SU-DHL-6 (cell line): ENCODE measurements around the gene HMX1.

Experiments used
- H2AFZ ChIP-seq: fragments of 200-600 bp; sonication (generic); 2 replicates; pipeline ENCODE4 v1.6.1; 2014; ENCODE audit warnings: low read depth, mild to moderate bottlenecking, moderate library complexity, mixed read lengths, antibody characterized with exemption, low read length; ENCODE audit not compliant: severe bottlenecking
- H3F3A ChIP-seq: fragments of 200-600 bp; shearing (Covaris generic); 2 replicates; pipeline ENCODE4 v1.6.0; 2016; ENCODE audit warnings: antibody characterized with exemption, mild to moderate bottlenecking; ENCODE audit not compliant: insufficient read depth
- H3K27ac ChIP-seq: fragments of 200-600 bp; sonication (generic); 2 replicates; pipeline ENCODE4 v1.5.1; 2016; ENCODE audit warnings: low read depth, mild to moderate bottlenecking, low read length, moderate library complexity, mixed read lengths
- H3K27me3 ChIP-seq: fragments of 200-600 bp; sonication (generic), shearing (Covaris generic); 2 replicates; pipeline ENCODE4 v1.6.0; 2014; ENCODE audit warnings: mild to moderate bottlenecking, low read length
- H3K36me3 ChIP-seq: fragments of 200-600 bp; sonication (generic); 2 replicates; pipeline ENCODE4 v1.6.1; 2014; ENCODE audit warnings: mild to moderate bottlenecking, low read length, mixed read lengths
- H3K4me2 ChIP-seq: fragments of 300-600, 200-600 bp; shearing (Covaris generic), sonication (generic); 2 replicates; pipeline ENCODE4 v1.6.0; 2014; ENCODE audit warnings: low read length, low read depth, mild to moderate bottlenecking; ENCODE audit not compliant: poor library complexity, severe bottlenecking
- H3K4me3 ChIP-seq: fragments of 200-600 bp; sonication (generic); 2 replicates; pipeline ENCODE4 v1.5.1; 2014; ENCODE audit warnings: antibody characterized with exemption, low read length, mild to moderate bottlenecking, mixed read lengths; ENCODE audit not compliant: insufficient read depth, poor library complexity, severe bottlenecking
- H3K79me2 ChIP-seq: fragments of 200-600 bp; sonication (generic); 2 replicates; pipeline ENCODE4 v1.6.1; 2014; ENCODE audit warnings: mild to moderate bottlenecking, low read length, moderate library complexity; ENCODE audit not compliant: insufficient read depth
- H3K9ac ChIP-seq: fragments of 200-600 bp; sonication (generic); 2 replicates; pipeline ENCODE4 v1.7.0; 2014; ENCODE audit warnings: mild to moderate bottlenecking, low read length
- H3K9me2 ChIP-seq: fragments of 200-600 bp; sonication (generic); replicated peaks from 2 replicates; pipeline ENCODE4 v1.6.1; 2014; ENCODE audit warnings: low read length; ENCODE audit not compliant: insufficient read depth
- H3K9me3 ChIP-seq: fragments of 200-600 bp; sonication (generic); 2 replicates; pipeline ENCODE4 v1.6.1; 2014; ENCODE audit warnings: low read length, mixed read lengths; ENCODE audit not compliant: insufficient read depth
- H4K20me1 ChIP-seq: fragments of 200-600 bp; sonication (generic); 2 replicates; pipeline ENCODE4 v1.6.1; 2014; ENCODE audit warnings: low read depth, mild to moderate bottlenecking, antibody characterized with exemption, low read length, moderate library complexity, mixed read lengths
- EZH2phosphoT487 ChIP-seq: fragments of 200-600 bp; sonication (generic), shearing (Covaris generic); conservative IDR thresholded peaks from 2 replicates; pipeline ENCODE4 v1.6.1; 2018; ENCODE audit warnings: mild to moderate bottlenecking, antibody characterized with exemption, low read length, moderate library complexity, mixed read lengths
- TF ChIP-seq, protein P1 (sequence below): fragments of 200-600 bp; sonication (generic); IDR thresholded peaks from one replicate; pipeline ENCODE4 v1.5.1; 2017; ENCODE audit warnings: antibody characterized with exemption, mild to moderate bottlenecking, low read length, moderate library complexity; ENCODE audit not compliant: insufficient read depth, poor library complexity, severe bottlenecking

Gene HMX1

GRCh38 chr4:8866828-8867623, 4.6 kb downstream of the HMX1 start:
- H3K4me2 ChIP-seq = no peak overlapping the region
- no peaks in the 10 kb centered on the region for H3K36me3 ChIP-seq
- H4K20me1 ChIP-seq = no peaks in the 10 kb centered on the region

DNA sequence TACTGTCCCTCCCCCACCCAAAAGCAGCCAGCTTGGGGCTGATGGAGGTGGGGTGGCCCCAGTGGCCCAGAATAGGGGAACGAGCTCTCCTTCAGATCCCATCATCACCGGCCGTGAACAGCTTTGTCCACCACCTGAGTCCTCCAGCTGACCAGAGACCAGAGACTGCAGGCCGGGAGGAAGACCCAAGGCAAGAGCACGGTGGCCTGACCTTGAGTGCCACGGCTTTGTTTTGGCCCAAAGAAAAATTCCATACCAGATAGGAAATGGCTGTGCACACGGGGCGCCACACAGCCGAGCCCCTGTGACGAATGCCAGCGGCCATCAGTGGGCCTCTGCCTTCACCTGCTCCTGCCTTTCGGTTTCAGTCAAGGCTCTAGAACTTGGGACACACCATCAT, 5.2 kb downstream of the HMX1 start:
- no peaks in the 10 kb centered on the region for H3K9me3 ChIP-seq
- no peak overlapping the region for H3K9ac ChIP-seq
- H3K9me2 ChIP-seq = no peaks in the 10 kb centered on the region
- H4K20me1 ChIP-seq = no peaks in the 10 kb centered on the region
- no peak for TF ChIP-seq EZH2phosphoT487
- TF ChIP-seq, protein P1, sequence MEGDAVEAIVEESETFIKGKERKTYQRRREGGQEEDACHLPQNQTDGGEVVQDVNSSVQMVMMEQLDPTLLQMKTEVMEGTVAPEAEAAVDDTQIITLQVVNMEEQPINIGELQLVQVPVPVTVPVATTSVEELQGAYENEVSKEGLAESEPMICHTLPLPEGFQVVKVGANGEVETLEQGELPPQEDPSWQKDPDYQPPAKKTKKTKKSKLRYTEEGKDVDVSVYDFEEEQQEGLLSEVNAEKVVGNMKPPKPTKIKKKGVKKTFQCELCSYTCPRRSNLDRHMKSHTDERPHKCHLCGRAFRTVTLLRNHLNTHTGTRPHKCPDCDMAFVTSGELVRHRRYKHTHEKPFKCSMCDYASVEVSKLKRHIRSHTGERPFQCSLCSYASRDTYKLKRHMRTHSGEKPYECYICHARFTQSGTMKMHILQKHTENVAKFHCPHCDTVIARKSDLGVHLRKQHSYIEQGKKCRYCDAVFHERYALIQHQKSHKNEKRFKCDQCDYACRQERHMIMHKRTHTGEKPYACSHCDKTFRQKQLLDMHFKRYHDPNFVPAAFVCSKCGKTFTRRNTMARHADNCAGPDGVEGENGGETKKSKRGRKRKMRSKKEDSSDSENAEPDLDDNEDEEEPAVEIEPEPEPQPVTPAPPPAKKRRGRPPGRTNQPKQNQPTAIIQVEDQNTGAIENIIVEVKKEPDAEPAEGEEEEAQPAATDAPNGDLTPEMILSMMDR = no peak
- no peaks in the 10 kb centered on the region for H3K36me3 ChIP-seq
- H3K79me2 ChIP-seq = no peaks in the 10 kb centered on the region
- H3K4me3 ChIP-seq = no peak overlapping the region
- H3K27me3 ChIP-seq = no peaks in the 10 kb centered on the region
- no peak overlapping the region for H3K27ac ChIP-seq
- H3F3A ChIP-seq = no peaks in the 10 kb centered on the region
- no peak overlapping the region for H2AFZ ChIP-seq
- no peak overlapping the region for H3K4me2 ChIP-seq

More at GRCh38 chr4:8866828-8867623, 4.6 kb downstream of the HMX1 start:
- H2AFZ ChIP-seq = no peak overlapping the region
- H3K27ac ChIP-seq = no peak overlapping the region
- H3K27me3 ChIP-seq = no peaks in the 10 kb centered on the region
- no peaks in the 10 kb centered on the region for H3F3A ChIP-seq
- no peaks in the 10 kb centered on the region for H3K9me3 ChIP-seq
- H3K9ac ChIP-seq = no peak overlapping the region
- TF ChIP-seq EZH2phosphoT487 = no peak
- TF ChIP-seq, protein P1 = no peak
- no peak overlapping the region for H3K4me3 ChIP-seq
- H3K79me2 ChIP-seq = no peaks in the 10 kb centered on the region
- no peaks in the 10 kb centered on the region for H3K9me2 ChIP-seq

DNA sequence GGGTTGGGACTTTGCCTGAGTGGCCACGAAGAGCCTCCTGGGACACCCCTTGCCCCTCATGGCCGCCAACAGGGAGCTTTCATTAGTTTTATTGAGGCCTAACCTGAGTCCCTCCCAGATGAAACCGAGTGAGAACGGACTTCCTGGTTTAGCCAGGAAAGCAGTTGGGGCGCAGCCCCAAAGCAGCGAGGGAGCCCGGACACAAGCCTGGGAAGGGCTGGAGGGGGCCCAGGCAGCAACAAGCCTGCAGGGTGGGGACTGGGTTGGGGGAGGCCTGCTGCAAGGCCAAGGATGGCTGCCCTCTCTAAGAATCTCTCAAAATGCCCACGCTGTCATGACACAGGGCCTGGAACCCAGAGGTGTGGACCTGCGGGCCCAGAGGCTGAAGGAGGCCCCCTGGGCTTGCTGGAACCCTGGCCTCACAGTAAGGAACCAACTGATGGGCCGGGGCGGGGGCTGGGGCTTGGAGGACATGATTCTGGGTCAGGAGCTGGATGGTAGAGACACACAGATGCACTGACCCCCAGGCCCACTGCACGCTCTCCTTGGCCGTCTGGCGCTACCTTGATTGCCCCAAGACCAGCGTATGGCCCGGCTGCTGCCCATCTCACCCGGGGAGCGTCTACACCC, 5.8 kb downstream of the HMX1 start:
- Histone ChIP-seq H3F3A (no peaks in the 10 kb centered on the region), H3K79me2 (no peaks in the 10 kb centered on the region), H3K9ac (no peak overlapping the region), H3K4me3 (no peak overlapping the region), H3K27me3 (no peaks in the 10 kb centered on the region), H3K9me3 (no peaks in the 10 kb centered on the region), H2AFZ (no peak overlapping the region), H3K9me2 (no peaks in the 10 kb centered on the region), H3K27ac (no peak overlapping the region), H3K36me3 (no peaks in the 10 kb centered on the region), H3K4me2 (no peak overlapping the region), H4K20me1 (no peaks in the 10 kb centered on the region)
- no peak for TF ChIP-seq EZH2phosphoT487
